ENCODE measurements around the gene KRTAP5-5. TPM values are rescaled to one million over a fixed set of nuclear protein-coding genes. Genes with fewer than 3 reads are reported as not detected.
"Not testable (repeated sequence)": the region's sequence is repeated elsewhere in the genome, so short reads cannot be mapped to it uniquely, and the experiment has no call there.

The KRTAP5-5 gene
- total RNA-seq, 1 donor from 2014 or later: not detected

DNA sequence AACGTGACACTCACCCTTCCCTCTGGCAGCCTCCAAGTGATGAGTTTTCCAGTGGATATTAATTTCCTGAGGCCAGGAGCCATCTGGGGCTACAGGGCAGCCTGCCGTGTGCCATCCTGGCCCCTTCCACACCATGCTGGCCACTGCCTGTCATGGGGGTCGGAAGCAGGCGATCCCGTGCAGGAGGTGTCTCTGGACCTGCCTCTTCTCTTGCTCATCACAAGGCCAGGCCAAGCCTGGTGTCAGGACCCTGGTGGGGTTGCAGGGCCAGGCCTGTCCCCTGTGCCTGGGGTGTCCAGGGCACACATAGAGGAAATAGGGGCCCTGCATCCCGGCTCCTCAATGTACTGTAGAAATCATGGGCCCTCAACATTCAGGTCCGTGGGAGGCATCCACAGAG lies 24.9 kb upstream of the KRTAP5-5 start:
- no peak for DNase-seq (ENCODE audit: low read depth)
- no peak overlapping the region for H3K4me3 ChIP-seq (ENCODE audit: low read depth, low read length)
- TF ChIP-seq, protein P1, sequence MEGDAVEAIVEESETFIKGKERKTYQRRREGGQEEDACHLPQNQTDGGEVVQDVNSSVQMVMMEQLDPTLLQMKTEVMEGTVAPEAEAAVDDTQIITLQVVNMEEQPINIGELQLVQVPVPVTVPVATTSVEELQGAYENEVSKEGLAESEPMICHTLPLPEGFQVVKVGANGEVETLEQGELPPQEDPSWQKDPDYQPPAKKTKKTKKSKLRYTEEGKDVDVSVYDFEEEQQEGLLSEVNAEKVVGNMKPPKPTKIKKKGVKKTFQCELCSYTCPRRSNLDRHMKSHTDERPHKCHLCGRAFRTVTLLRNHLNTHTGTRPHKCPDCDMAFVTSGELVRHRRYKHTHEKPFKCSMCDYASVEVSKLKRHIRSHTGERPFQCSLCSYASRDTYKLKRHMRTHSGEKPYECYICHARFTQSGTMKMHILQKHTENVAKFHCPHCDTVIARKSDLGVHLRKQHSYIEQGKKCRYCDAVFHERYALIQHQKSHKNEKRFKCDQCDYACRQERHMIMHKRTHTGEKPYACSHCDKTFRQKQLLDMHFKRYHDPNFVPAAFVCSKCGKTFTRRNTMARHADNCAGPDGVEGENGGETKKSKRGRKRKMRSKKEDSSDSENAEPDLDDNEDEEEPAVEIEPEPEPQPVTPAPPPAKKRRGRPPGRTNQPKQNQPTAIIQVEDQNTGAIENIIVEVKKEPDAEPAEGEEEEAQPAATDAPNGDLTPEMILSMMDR (conservative IDR thresholded peaks at IDR 0.05; ENCODE audit: low read depth, low read length): no peak

DNA sequence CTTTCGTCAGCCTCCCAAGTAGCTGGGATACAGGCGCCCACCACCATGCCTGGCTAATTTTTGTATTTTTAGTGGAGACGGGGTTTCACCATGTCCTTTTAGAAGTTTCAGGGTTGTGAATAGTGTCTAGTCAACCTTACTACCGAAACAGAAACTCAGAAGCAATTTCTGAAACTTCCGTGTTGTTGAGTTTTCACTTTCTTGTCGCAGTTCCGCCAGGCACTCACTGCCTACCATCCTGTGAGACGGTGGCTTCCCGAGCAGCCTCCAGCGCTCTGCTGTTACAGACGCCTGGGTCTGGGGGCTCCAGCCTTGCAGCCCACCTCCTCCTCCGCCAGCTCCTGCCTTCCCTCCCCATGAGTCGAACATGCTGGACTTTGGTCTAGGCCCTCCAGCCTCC lies 23.7 kb upstream of the KRTAP5-5 start:
- not testable (repeated sequence) for DNase-seq (ENCODE audit: low read depth); H3K4me3 ChIP-seq (ENCODE audit: low read depth, low read length)

DNA sequence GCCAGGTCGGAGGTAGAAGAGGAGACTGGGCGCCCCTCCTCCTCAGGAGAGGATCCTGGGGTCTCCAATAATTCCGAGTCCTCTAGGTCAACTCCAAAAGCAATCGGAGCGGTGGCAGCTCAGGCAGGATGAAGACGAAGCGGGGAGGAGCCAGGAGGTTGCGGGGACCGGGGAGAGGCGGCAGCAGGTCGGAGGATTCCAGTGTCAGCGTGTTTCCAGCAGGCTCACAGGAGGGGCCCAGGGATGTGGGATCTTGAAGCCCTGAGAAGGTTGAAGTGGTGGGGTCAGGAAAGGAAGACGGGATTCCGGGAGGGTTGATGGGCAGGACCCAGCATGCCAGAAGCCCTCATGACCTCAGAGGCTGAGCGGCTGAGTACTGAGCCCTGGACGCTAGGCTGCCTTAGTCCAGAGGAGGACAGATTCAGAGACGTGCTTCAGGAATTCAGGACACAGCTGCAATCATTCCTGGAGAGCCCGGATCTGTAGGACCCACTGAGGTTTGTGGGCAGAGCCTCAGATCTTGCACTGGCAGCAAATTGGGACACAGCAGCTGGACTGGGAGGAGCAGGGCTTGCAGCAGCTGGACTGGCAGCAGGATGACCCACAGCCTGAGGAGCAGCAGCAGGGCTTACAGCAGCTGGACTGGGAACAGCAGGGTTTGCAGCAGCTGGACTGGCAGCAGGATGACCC lies 22.3 kb upstream of the KRTAP5-5 start:
- not testable (repeated sequence) for DNase-seq (ENCODE audit: low read depth)

DNA sequence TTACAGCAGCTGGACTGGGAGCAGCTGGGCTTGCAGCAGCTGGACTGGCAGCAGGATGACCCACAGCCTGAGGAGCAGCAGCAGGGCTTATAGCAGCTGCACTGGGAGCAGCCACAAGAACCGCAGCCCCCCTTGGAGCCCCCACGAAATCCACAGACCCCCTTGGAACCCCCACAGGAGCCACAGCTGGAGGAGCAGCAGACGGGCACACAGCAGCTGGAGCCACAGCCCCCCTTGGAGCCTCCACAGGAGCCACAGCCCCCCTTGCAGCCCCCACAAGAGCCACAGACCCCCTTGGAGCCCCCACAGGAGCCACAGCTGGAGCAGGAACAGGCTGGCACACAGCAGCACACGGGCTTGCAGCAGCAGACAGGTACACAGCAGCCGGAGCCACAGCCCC lies 21.7 kb upstream of the KRTAP5-5 start:
- not testable (repeated sequence) for DNase-seq (ENCODE audit: low read depth); H3K4me3 ChIP-seq (ENCODE audit: low read depth, low read length)

More for the DNA sequence above, 22.3 kb upstream of the KRTAP5-5 start:
- not testable (repeated sequence) for H3K4me3 ChIP-seq (ENCODE audit: low read depth, low read length)

DNA sequence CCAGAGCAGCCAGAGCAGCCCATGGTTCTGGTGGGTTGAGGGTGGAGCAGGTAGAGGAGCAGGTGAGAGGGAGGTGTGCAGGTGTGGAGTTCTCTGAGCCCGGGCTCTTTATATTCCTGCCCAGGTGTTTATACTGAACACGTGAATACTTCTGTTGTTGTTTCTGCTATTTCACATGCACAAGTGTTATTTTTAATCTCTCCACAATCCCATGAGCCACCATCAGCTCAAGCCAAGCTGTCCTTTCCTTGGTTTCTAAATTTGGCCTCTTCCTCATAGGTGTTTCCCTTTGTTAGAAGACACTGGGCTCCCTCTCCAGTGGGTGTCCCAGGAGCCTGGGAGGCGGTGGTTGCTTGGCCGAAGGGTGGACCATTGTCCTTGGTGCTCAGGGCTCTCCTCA lies 21.2 kb upstream of the KRTAP5-5 start, which contains the start of gene KRTAP5-3:
KRTAP5-3 (minus strand) TSS at position 101 of the 400 bp plus-strand sequence; CDS start at position 23, 78 bp downstream.
- H3K4me3 ChIP-seq (ENCODE audit: low read depth, low read length): no peak within 1 kb of the TSS
- TF ChIP-seq, protein P1 (conservative IDR thresholded peaks at IDR 0.05; ENCODE audit: low read depth, low read length): no peak
- no peak for DNase-seq (ENCODE audit: low read depth)

DNA sequence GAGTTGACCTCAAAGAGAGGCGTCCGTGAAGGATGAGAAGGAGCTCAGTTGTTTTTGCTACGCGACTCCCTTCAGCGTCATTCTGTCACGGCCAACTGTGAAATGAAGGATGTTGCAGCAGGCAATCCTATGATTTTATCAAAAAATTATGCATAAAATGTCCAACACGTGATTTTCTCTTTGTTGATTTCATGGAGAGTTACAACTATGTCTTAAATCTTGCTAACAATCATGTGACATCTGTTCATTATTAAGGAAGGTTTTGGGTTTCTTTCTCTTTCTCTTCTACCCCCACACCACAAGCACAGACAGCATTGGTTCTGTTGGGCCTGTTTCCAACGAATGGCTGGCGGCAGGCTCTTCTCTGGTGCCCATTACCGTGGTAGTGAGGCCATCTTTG lies 11.3 kb upstream of the KRTAP5-5 start:
- H3K4me3 ChIP-seq (ENCODE audit: low read depth, low read length): no peak overlapping the region
- TF ChIP-seq, protein P1 (conservative IDR thresholded peaks at IDR 0.05; ENCODE audit: low read depth, low read length): no peak

DNA sequence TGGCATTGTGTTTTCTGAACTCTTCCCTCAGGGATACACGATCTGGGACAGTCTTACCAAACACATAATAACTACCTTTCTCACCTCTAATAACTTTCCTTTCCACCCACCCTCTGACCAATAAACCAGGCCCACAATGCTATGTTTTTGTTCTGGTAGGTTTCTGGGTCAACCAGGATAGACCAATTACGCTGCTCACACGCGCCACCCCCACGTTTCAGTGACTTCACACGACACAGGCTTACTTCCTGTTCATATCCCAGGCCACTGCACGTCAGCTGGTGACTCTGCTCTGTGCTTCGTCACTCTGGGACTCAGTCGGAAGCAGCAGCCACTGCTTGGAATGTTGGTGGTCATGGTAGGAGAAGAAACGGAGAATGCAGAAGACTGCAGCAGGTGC lies 10.1 kb upstream of the KRTAP5-5 start:
- H3K4me3 ChIP-seq (ENCODE audit: low read depth, low read length): no peak overlapping the region
- no peak for DNase-seq (ENCODE audit: low read depth)
- TF ChIP-seq, protein P1 (conservative IDR thresholded peaks at IDR 0.05; ENCODE audit: low read depth, low read length): no peak

More for the DNA sequence above, 11.3 kb upstream of the KRTAP5-5 start:
- DNase-seq (ENCODE audit: low read depth): no peak

DNA sequence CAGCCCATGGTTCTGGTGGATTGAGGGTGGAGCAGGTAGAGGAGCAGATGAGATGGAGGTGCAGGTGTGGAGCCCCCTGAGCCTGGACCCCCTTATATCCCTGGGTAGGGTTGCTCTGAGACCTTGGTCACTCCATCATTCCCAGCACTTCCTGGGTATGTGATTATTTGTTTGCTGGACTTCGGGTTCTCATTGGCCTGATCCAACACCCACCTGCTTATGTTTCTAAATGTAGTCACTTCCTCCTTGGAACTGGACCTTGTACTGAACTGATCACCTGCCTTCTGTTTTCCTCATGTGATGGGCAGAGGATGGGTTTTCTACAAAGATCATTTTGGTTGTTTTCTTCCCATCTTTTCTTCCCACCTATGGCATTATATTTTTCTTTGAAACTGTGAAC lies 7.5 kb upstream of the KRTAP5-5 start, which contains the start of gene KRTAP5-4:
KRTAP5-4 (minus strand) TSS at position 53 of the 400 bp plus-strand sequence; CDS start at position 8, 45 bp downstream.
- TF ChIP-seq, protein P1 (conservative IDR thresholded peaks at IDR 0.05; ENCODE audit: low read depth, low read length): no peak
- H3K4me3 ChIP-seq (ENCODE audit: low read depth, low read length): no peak within 1 kb of the TSS
- DNase-seq (ENCODE audit: low read depth): no peak
